BJ (cell line): ENCODE results near the gene SEMA6A. TPM values are rescaled to one million over a fixed set of nuclear protein-coding genes. Genes with fewer than 3 reads are reported as not detected.

ENCODE experiments used
- CTCF ChIA-PET: fragments of 350-600 bp; formaldehyde crosslinking; extraction: SDS; loops from one replicate; lab custom pipeline; 2021; ENCODE audit warnings: antibody characterized with exemption, inconsistent platforms; lab: Yijun Ruan, JAX
- POLR2A ChIA-PET: fragments of 300-600 bp; sonication (Branson Sonifier 250); formaldehyde crosslinking; extraction: SDS; loops from one replicate; lab custom pipeline; 2021; ENCODE audit warnings: antibody characterized with exemption; lab: Charles Lee
- DNase-seq: peaks from one replicate; pipeline ENCODE4 v3.0.0-alpha.2; 2011; ENCODE audit warnings: low read depth
- H3K27me3 ChIP-seq: 2 replicates; pipeline ENCODE4 v1.6.0; 2011; ENCODE audit warnings: low read length; ENCODE audit not compliant: control insufficient read depth, insufficient read depth
- H3K36me3 ChIP-seq: 2 replicates; pipeline ENCODE4 v1.5.1; 2011; ENCODE audit warnings: low read length; ENCODE audit not compliant: control insufficient read depth, insufficient read depth
- H3K4me3 ChIP-seq: 2 replicates; pipeline ENCODE4 v1.5.1; 2011; ENCODE audit warnings: low read depth, mild to moderate bottlenecking, control low read depth, low read length
- CTCF ChIP-seq: IDR thresholded peaks from 2 replicates; pipeline ENCODE4 v1.5.1; 2011; ENCODE audit warnings: low read depth, mild to moderate bottlenecking, control low read depth, inconsistent platforms, low read length, moderate library complexity; ENCODE audit not compliant: insufficient read depth
- polyA plus RNA-seq: library from polyadenylated mRNA; depleted of rRNA; stranded (reverse); fragments of >200 nt; gene quantifications from 2 replicates; pipeline ENCODE4 v1.2.3, GENCODE V29; 2011

The SEMA6A gene
- polyA plus RNA-seq, 1 experiment = 0.34 TPM

- DNase-seq = no peak
- TF ChIP-seq CTCF = no peak
- Histone ChIP-seq H3K36me3 (no peaks in the 10 kb centered on the region), H3K4me3 (no peak overlapping the region), H3K27me3 (peaks cover 1% of the 10 kb centered on the region)
- ChIA-PET POLR2A (no interaction called here), CTCF (interaction anchor here (1.6 kb wide), 1 partner anchor 10 kb away, joined by 5 read pairs; no protein-coding TSS in a partner anchor)
These were observed 8.4 kb downstream of the SEMA6A start for GRCh38 chr5:116566251-116566650.

GRCh38 chr5:116564756-116565490 lies 9.7 kb downstream of the SEMA6A start:
- POLR2A ChIA-PET = no interaction called here
- CTCF ChIA-PET = interaction anchor here (1.6 kb wide), 1 partner anchor 12 kb away, joined by 5 read pairs; no protein-coding TSS in a partner anchor
- no peak for TF ChIP-seq CTCF
- H3K27me3 ChIP-seq = peaks cover 1% of the 10 kb centered on the region; the same call in 1 of the 2 replicates
- H3K36me3 ChIP-seq = no peaks in the 10 kb centered on the region
- no peak for DNase-seq
- H3K4me3 ChIP-seq = no peak overlapping the region

GRCh38 chr5:116564312-116564711 lies 10.3 kb downstream of the SEMA6A start:
- Histone ChIP-seq H3K27me3 (peaks cover 1% of the 10 kb centered on the region; the same call in 1 of the 2 replicates), H3K4me3 (no peak overlapping the region), H3K36me3 (no peaks in the 10 kb centered on the region)
- DNase-seq = no peak
- ChIA-PET CTCF (interaction anchor here (0.6 kb wide), 1 partner anchor 48 kb away, joined by 3 read pairs; no protein-coding TSS in a partner anchor), POLR2A (no interaction called here)
- TF ChIP-seq CTCF = no peak

- ChIA-PET CTCF (interaction anchor here (0.6 kb wide), 1 partner anchor 48 kb away, joined by 3 read pairs; no protein-coding TSS in a partner anchor), POLR2A (no interaction called here)
- Histone ChIP-seq H3K27me3 (peaks cover 1% of the 10 kb centered on the region; the same call in 1 of the 2 replicates), H3K36me3 (no peaks in the 10 kb centered on the region), H3K4me3 (no peak overlapping the region)
- no peak for DNase-seq
- no peak for TF ChIP-seq CTCF
These were observed 10.8 kb downstream of the SEMA6A start for GRCh38 chr5:116563736-116564308.

- CTCF ChIA-PET = no interaction called here
- TF ChIP-seq CTCF = no peak
- POLR2A ChIA-PET = no interaction called here
These were observed 12.0 kb downstream of the SEMA6A start for GRCh38 chr5:116562669-116563068.

More at GRCh38 chr5:116562669-116563068, 12.0 kb downstream of the SEMA6A start:
- Histone ChIP-seq H3K4me3 (no peak overlapping the region), H3K36me3 (no peaks in the 10 kb centered on the region), H3K27me3 (no peaks in the 10 kb centered on the region)
- no peak for DNase-seq
